Epidermal melanocyte (primary cell): Measurements from ENCODE around the gene NAAA.
"Not testable (repeated sequence)": the region's sequence is repeated elsewhere in the genome, so short reads cannot be mapped to it uniquely, and the experiment has no call there.

Experiments used
- DNase-seq: peaks from one replicate; pipeline ENCODE4 v3.0.0; 2011; ENCODE audit warnings: low spot score; ENCODE audit not compliant: insufficient read length

NAAA gene

DNA sequence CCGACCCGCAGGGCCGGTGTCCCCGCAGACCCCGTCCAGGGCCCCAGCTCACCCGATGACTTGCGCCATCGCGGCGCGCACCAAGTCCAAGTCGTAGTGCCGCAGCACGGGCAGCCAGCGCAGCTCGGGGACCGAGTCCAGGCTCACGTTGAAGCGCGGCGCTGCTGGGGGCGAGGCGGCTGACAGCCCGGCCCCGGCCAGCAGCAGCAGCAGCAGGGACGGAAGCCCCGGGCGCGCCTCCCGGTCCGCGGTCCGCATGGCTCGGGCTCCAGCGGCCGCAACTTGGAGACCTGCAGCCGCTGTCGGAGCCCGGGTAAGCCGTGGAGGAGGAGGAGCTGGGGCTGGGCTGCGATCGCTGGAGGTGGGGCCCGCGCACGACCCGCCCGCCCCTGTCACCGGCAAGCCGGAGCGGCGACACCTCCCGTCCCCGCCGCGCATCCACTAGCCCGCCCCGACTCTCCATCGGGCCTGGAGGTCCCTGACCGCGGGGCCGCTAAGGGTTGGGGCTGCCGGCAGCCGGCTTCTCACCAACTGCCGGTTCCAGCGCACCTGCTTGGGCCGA lies at the start of gene NAAA:
TSS of gene NAAA (minus strand) at position 322 of the 562 bp plus-strand sequence. CDS start at position 258, 64 bp downstream.
- DNase-seq, result no peak

DNA sequence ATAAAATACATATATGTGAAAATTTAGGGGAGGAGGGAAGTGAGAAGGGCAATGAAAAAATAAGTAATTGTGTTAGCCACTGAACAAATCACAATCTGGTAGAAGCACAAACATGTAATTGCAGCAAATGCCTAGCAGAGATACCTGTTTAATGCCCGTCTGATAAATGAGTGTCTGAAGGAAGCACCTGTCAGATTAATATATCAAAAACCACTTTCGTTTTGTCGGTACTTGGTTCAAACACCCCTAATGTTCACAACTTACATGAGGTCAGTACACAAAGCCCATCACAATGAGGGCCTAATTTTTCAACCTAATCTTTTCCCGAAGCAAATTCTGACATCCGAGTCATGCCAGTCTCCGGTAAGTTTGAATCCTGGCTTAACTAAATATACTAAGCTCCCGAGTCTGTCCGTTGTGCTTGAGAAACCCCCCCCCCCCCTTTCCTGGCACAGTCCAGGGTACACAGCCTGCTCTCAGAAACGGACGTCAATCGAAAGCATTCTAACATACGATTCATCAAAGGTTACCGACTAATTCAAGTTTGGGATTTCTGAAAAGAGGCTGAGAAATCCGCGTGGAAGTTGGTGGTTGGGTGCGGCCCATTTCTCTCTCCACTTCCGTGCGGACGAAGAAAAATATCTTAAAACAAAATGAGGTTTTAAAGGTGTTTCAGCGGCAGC lies 49.2 kb upstream of the NAAA start:
- DNase-seq, result no peak

DNA sequence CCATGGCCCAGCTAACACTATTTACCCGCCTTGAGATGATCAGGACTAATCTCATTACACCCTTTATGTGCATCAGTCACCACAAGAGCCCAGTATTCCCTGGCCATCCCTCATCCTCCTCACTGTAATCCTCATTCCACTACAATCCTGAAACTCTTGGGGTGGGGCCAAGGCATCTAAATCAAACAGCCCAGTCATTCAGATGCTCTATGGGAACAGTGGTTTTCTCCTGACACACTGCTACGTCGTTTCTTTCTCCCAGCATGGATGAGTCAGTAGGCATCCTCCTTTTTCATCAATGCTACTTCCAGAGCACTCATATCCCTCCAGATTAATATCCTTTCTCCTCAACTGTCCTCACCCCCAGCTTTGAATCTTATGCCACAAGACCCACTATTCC lies 44.3 kb upstream of the NAAA start:
- DNase-seq, result no peak

DNA sequence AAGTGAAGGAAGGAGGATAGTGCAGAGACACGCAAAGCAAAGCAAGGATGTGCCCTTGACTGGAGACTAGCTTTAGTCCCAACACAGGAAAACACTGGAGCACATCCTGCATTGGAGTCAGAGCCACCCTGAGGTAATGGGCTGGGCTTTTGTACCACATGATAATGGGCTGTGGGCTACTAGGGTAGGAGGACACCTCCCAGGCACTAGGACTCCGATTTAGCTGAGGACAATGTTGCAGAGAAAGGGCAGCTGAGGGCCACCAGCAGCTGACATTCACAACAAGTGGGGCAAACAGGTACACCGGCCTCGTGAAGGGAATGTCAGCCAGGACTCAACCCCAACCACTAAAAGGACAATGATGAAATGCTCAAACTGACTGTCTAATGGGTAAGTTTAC lies 39.8 kb upstream of the NAAA start:
- DNase-seq, result no peak

DNA sequence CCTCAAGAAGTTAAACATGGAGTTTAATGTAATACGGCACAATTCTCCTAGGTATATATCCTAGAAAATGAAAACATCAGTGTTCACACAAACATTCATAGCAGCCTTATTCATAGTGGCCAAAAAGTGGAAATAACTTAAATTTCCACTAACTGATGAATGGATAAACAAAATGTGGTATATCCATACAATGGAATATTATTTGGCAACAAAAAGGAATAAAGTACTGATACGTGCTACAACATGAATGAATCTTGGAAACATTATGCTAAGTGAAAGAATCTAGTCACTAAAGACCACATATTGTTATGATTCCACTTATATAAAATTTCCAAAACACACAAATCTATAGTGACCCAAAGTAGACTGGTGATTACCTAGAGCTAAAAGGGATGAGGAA lies 35.4 kb upstream of the NAAA start:
- DNase-seq, result no peak

DNA sequence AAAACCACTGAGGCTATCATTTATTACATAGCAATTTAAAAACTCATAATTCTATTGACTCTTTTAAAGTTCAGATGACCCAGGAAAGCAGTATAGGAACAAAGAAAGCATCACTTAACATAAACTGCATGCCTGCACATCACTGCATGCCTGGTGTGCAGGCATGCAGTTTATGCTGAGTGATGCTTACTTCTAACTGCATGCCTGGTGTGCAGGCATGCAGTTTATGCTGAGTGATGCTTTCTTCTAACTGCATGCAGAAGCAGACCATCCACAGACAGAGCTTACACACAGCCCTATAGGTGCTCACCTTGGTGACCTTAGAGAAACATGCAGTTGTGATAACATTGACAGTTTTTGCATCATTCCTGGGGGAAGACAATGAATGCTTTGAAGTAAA lies 33.0 kb upstream of the NAAA start:
- DNase-seq, result no peak

DNA sequence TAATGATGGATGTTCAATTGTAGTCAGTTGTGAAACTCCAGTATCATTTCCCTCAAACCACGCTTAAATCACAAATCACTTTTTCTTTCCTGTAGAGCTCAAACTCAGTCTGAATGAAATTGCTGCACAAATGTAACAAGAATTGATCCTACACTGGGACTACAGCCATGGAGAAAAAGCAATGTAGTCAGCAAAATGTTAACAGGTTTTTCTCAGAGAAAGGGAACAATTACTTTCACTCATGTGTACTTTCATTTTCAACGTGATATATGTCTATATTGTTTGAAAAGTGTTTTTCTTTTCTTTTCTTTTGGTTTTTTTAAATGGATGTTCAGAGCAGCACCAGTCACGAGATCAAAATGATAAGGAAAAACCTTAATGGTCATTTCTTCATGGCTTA lies 27.3 kb upstream of the NAAA start:
- no peak for DNase-seq

DNA sequence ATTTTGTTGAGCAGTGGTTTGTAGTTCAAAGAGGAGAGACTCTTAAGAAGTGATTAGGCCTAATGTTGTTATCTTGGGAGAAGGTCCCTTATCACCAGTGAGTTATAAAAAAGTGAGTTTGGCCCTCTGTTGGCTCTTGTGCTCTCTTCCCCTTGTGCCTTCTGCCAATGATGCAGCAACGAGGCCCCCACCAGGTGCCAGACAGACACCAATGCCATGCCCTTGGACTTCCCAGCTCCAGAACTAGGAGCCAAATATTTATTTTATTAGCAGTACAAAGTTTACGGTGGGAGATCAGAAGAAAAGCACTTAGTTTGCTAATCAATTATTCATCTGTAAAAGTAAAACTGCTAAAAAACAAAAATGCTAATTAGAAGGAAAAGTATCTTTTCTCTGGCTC lies 22.7 kb upstream of the NAAA start:
- no peak for DNase-seq

DNA sequence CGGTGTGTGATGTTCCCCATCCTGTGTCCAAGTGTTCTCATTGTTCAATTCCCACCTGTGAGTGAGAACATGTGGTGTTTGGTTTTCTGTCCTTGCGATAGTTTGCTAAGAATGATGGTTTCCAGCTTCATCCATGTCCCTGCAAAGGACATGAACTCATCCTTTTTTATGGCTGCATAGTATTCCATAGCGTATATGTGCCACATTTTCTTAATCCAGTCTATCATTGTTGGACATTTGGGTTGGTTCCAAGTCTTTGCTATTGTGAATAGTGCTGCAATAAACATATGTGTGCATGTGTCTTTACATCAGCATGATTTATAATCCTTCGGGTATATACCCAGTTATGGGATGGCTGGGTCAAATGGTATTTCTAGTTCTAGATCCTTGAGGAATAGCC lies 21.3 kb upstream of the NAAA start:
- not testable (repeated sequence) for DNase-seq

DNA sequence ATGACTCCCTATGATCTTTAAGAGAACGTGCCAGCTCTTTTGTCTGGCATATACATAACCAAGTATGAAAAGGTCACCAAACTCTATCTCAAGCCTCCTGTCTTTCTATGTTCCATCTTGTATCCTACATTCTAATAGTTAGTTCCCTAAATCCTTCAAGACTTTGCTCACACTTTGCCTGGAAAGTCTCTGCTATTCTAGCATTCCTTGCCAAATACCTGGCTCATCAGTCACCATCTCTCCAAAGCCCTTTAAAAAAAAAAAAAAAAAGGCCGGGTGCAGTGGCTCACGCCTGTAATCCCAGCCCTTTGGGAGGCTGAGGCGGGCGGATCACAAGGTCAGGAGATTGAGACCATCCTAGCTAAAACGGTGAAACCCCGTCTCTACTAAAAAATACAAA lies 17.7 kb upstream of the NAAA start:
- DNase-seq, result not testable (repeated sequence)

DNA sequence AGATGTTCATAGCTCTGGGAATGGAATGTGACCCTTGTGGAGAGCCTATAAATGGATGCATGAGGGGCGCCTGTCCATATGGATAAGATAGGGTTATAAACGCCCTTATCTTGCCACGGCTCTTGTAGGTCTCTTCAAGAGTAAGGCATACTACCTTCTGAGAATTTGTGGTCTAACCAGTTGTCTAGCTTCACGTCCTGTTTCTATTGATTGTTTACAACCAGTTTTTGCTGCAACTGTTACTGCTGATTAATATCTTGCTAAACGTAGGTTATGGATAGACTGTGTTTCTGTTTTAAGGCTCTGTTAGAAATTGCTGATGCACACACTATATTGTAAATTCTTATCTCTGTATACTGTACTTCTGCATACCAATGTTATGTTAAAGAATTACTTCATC lies 14.0 kb upstream of the NAAA start:
- DNase-seq, result not testable (repeated sequence)

DNA sequence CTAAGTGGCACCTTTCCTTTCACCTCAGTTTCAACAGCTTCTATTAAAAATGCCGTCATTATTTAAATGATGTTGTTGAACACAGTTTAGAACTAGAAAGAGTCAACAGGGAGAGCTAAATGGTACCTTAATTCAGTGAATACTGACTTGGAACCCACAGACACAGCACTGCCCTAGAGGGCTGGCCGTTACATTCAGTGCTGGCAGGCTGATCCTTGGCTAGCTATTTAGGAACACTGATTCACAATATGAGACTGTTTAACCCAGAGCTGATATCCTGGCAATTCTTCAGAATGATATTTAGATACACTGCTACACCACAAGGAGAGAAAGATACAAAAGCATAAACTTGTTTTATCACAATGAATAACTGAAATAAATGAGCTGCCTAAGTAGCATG lies 12.7 kb upstream of the NAAA start:
- DNase-seq, result no peak

DNA sequence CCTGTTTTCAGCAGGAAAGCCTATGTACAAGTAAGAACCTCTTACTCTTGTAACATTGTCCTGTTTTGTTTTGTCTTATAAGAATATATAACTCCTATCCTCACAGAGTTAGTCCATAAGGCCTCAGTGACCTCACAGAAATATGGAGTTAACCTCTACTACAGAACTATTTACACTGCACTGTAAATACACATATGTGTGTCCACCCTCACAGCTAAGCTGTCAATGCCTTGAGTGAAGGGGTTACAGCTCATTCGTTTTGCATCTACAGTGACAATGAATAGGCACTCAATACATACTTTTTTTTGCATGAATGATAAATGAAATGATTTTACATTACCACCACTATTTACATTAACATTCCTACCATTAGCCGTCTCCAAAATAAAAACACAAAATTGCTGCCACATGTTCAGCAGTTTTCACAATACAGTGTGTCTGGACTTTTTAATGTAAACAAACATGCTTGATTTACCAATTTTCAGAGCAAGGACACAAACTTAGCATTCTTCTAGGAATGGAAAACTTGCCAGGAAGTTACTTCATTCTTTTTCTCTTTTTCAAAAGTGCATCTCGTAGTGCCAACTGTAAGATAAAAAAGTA lies 9.5 kb upstream of the NAAA start:
- DNase-seq, result no peak

DNA sequence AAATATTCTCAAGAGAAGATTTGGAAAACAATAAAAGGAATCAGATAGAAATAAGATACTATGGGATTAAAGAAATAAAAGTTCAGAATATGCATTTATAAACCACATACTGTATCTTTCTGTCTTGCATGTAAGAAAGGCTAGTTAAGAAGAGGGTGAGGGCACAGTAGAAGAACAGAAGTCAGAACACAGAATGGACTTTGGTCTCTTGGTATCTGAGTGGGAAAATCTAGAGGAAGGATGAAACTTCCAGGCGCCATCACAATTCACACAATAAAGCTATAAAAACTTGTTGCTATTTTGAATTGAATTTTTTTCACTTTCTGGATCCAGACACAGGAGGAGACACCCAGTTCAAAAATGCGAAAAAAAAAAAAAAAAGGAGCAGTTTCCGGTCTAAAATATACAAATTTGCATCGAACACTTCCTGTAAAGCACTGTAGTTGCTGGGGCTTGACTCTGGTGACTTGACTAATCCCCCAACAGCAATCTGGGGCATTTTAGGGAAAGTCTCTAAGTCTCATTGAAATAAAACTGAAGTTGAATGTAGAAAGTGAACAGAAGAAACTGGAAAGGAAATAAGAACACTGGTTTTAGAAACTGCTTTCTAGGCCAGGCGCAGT lies 8.1 kb upstream of the NAAA start:
- no peak for DNase-seq

DNA sequence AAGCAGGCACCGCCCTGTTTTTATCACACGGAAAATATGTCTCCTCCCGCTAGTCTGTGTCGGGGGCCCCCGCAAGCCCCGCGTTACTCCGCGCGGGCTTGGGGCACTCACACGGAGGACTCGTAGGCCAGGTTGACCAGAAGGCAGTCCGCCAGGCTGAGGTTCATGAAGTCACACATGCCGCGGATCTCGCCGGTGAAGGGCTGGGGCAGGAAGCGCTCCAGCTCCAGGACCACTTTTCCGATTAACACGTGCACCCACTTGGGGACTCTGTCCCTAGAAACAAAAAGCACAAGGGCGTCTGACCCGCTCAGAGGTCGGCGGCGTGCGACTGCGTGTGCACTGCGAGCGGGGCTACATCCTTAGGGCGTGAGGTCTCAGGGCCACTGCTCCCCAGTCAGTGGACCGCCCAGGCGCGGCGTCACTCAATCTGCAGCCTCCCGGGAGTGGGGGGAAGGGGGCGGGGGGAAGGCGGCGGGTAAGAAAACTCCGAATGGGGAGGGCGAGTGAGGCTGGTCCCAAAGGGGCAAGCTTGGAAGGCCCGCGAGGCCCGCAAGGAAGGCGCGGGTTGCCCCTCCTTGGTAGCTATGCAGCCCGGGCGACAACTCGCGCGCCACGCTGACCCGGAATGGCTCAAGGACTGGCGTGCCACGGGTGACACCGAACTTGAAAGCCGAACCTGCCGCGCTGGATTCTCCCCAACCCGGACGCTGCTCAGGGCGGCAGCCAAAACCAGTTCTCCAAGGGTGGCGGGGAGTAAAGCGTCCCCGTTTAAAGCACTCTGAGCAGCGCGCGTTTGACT lies 722 bp downstream of the NAAA start:
- peak; percentile 68 for DNase-seq

DNA sequence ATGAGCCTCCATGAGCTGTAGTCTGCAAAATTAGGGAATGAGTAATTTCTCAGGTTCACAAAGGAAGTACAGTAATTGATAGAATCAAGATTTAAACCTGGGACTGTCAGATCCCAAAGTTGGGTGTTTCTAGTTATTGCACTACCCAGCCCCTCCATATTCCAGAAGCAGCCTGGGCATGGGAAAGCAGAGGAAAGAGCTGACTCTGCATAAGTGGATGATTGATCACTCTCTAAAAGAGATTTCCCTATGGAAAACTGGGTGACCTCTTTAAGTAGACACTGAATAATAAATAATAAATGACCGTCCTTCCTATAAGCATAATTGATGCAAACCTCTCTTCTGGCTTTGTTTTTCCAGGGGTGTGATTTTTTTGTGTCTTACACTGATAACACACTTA lies 5.2 kb downstream of the NAAA start:
- no peak for DNase-seq

DNA sequence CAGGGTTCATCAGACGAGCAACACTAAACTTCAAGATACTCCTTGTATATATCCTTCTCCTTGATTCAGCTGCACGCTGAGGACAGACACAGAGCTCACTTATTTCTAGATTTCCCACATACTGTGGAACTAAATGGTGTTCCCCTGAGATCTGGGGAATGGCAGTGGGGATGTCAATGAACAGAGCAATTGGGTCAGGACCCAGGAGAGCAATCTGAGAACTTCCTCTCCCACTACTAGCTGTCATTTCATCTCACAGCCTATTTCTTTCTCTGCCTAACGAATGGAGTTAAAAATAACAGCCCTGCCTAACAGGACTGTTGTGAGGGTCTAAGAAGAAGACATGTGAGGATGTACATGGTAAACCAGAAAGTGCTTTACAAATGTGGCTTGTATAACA lies 10.7 kb downstream of the NAAA start:
- DNase-seq, result no peak

DNA sequence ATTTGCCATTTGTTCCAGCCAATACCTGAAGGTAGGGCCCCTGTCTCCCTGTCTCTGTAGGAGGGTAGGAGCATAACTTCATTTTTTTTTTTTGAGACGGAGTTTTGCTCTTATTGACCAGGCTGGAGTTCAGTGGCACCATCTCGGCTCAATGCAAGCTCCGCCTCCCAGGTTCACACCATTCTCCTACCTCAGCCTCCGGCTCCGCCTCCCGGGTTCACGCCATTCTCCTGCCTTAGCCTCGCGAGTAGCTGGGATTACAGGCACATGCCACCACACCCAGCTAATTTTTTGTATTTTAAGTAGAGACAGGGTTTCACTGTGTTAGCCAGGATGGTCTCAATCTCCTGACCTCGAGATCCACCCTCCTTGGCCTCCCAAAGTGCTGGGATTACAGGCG lies 15.9 kb downstream of the NAAA start:
- not testable (repeated sequence) for DNase-seq

DNA sequence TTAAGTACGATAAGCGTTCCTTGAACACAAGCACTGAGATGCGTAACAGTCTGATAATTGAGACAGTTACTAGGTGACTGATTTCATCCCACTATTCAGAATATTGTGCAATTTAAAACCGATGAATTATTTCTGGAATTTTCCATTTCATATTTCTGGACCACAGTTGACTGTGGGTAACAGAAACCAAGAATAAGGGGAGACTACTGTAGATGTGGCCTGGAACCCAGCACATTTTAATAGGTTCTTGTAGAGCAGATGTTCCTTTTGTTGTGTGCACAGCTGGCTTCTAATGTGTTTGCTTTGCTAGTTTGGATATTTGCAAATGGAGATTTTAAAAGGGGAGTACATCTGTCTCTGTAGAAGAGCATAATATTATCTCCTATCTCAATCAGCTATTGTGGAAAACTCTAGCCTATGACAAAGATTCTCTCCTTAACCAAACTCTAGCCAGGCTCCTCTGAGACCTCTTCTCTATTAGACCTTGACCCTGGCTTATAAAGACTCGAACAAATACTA lies 16.4 kb downstream of the NAAA start:
- DNase-seq, result no peak

DNA sequence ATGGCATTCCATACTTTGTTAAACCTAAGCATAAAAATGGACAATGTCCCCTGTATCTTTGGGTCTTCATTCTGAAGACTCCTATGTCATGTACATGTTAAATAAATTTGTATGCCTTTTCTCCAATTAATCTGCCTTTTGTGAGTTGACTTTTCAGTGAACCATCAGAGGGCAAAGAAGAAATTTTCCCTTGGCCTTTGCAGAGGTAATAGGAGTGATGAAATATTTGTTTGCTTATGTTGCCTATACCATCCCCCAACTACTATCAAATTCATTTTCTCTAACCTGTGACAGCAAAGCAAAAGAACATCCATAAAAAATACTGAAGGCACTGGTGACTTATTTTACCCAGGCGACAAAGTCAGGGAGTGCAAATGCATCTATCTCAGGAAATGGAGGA lies 18.2 kb downstream of the NAAA start:
- no peak for DNase-seq

DNA sequence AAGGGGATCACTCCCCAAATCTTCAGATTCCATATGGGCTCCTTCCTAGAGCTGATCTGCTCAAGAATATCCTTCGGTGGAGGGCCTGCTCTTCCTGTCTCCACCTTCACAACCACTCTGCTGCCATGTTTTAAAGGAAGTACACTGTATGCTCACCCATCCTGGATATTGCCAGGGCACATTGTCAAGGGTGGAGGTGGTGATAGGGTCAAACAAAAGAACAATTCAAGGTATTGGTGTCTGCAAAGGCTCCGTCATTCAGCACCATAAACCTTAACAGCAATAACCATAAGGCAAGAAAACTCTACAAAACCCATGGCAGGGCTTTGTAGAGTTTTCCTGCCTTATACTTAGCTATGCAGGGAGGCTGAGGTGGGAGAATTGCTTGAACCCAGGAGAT lies 18.9 kb downstream of the NAAA start:
- DNase-seq, result no peak

DNA sequence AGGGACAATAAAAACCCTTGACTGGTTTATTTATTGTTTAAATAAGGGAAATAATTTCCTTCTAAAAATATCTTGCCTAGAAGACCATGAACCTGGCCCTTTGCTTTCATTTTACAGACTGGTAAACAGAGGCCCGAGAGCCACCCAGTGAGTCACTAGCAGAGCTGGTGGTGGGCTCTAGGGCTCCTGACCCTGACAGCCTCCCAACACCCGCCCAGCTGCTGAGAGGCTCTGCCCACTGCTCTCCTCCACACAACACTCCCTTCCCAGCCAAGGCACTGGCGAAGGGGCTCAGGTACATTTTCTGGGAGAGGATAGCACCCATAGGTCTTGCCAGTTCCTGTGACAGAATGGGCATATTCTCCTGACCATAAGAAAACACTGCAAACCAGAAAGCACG lies 20.5 kb downstream of the NAAA start:
- DNase-seq, result no peak
